Keratinocyte (primary cell): ENCODE data around the gene ELOVL6.

Experiments used
- CTCF ChIP-seq, 3 experiments: IDR thresholded peaks in 1 of 3; conservative IDR thresholded peaks in 1 of 3; optimal IDR thresholded peaks in 1 of 3; 2 replicates in 2 of 3; 3 replicates in 1 of 3; pipeline versions ENCODE3 to v1.5.1; 2011; ENCODE audit warnings: low read length in 3 of 3, mild to moderate bottlenecking in 3 of 3, moderate library complexity in 2 of 3, control low read depth in 1 of 3, inconsistent platforms in 1 of 3; ENCODE audit not compliant: insufficient read depth in 2 of 3; ENCODE audit errors: extremely low read depth in 1 of 3
- EZH2 ChIP-seq: IDR thresholded peaks from one replicate; pipeline ENCODE4 v1.6.1; 2012; ENCODE audit warnings: inconsistent platforms, mild to moderate bottlenecking, low read length, moderate library complexity

- no peak for TF ChIP-seq CTCF (optimal IDR thresholded peaks at IDR 0.05 in 1 of 3, IDR thresholded peaks at IDR 0.05 in 1 of 3, conservative IDR thresholded peaks at IDR 0.05 in 1 of 3; ENCODE audit: extremely low read depth in 1 of 3, insufficient read depth in 2 of 3, low read length in 3 of 3)
- no peak for TF ChIP-seq EZH2
Observed at GRCh38 chr4:110119880-110120279, 78.5 kb downstream of the ELOVL6 start.
